Stimulated activated CD4-positive, alpha-beta T cell treated with anti-CD3 and anti-CD28 coated beads, Interleukin-4, amount 100 ng/mL, for 4 hours (primary cell): ENCODE data around the gene UBE2M.
"Not testable (repeated sequence)": the region's sequence is repeated elsewhere in the genome, so short reads cannot be mapped to it uniquely, and the experiment has no call there.

Experiments used
- DNase-seq, 2 experiments: peaks; one replicate each; pipeline ENCODE4 v3.0.0-alpha.2; 2020

Gene UBE2M

DNA sequence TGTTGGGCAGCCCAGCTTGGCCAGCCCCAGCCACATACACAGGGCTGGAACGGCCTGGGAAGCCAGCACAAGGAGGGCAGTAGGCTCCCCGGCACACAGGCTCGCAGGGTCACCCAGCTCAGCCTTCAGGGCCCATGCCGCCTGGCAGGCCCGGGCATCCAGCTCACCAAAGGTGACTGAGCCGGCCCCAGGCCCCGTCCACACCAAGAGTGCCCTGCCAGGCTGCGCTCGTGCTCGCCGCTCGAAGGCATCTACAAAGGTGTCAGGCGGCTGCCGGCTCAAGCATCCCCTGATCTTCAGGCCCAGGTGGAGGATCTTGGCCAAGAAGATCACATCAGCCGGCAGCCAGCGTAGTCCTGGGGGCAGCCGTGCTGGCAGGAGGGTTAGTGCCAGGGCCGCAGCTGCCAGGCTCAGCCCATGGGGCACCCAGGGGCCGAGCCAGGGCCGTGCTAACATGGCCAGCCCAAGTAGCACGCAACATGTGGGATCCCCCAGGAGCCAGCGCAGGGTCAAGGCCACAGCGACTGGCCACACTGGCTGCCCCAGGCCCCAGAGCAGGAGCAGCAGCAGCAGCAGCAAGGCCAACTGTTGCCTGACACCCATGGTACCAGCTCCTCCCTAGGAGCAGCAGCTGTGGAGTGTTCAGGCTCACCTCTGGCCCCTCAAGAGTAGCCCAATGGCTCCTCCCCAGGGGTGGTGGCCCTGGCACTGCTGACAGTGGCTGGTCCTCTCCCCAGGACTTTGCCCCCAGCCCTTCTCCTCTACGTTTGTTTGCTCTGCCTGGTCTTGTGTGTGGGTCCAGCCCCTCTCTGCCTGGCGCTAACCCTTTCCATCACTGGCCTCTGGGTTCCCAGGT lies 46.8 kb downstream of the UBE2M start, which contains the start of gene SLC27A5:
TSS of gene SLC27A5 (minus strand) at position 640 of the 856 bp plus-strand sequence. CDS start at position 603, 37 bp downstream.
- DNase-seq: no peak

DNA sequence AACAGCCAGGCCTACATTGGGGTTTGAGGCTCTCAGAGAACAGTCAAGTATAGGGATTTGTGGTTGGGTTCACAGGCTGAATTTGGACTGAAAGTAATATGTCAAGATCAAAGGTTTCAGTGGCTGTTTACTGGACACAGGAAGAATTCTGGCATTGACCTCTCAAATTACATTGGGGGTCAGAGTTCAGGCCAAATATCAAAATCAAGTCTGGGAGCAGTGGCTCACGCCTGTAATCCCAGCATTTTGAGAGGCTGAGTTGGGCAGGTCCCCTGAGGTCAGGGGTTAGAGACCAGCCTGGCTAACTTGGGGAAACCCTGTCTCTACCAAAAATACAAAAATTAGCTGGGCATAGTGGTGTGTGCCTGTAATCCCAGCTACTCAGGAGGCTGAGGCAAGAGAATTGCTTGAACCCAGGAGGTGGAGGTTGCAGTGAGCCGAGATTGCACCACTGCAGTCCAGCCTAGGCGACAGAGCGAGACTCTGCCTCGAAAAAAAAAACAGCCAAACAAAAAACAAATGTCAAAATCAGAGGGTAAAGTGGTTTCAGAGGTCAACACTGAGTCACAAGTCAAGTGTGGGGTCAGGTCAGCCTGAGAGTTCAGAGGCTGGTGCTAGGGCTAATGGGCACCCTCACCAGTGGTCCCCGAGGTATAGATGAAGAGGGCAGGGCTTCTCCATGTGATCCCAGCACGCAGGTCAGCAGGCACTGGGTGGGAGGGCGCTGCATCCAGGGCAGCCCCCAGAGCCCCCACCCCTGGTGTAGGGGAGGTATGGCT lies 48.1 kb downstream of the UBE2M start:
- DNase-seq: no peak

DNA sequence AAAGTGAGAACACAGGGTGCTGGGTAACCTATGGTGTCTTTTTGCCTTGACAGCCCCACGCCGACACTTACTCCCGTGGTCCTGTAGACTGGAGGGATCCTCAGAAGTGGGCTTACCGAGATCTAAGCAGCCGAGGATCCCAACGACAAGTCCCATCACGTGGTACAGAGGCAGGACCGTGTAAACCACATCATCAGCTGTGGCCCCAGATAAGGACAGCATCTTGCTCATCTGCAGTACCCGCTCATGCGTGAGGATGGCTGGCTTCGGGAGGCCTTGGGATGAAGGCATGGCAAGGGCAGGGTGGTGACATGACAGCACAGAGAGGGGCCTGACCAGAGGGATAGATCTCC lies 48.7 kb downstream of the UBE2M start:
- DNase-seq: no peak

DNA sequence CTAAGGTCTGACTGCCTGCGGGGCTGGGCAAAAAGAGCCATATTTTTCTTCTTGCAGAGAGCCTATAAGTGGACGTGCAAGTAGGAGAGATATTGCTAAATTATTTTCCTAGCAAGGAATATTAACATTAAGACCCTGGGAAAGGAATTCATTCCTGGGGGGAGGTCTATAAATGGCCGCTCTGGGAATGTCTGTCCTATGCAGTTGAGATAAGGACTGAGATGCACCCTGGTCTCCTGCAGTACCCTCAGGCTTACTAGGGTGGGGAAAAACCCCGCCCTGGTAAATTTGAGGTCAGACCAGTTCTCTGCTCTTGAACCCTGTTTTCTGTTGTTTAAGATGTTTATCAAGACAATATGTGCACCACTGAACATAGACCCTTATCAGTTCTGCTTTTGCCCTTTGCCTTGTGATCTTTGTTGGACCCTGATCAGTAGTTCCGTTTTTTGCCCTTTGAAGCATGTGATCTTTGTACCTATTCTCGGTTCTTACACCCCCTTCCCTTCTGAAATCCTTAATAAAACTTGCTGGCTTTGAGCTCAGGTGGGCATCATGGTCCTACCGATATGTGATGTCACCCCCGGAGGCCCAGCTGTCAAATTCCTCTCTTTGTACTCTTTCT lies 50.7 kb downstream of the UBE2M start:
- DNase-seq: not testable (repeated sequence)
